AG04450 (cell line): ENCODE data around the gene HNRNPH2. TPM values are rescaled to one million over a fixed set of nuclear protein-coding genes. Genes with fewer than 3 reads are reported as not detected.
A peak's percentile ranks its signal among the peaks of the same experiment; 100 is the strongest.

ENCODE experiments used
- CTCF ChIA-PET: fragments of 300-600, 350-600 bp; formaldehyde crosslinking; extraction: SDS; loops from one replicate; lab custom pipeline; 2022; ENCODE audit warnings: antibody characterized with exemption, inconsistent platforms; lab: Charles Lee
- POLR2A ChIA-PET: fragments of 350-600 bp; formaldehyde crosslinking; extraction: SDS; loops from one replicate; lab custom pipeline; 2021; ENCODE audit warnings: antibody characterized with exemption, inconsistent platforms; lab: Yijun Ruan, JAX
- DNase-seq: peaks from one replicate; pipeline ENCODE4 v3.0.0-alpha.2; 2011; ENCODE audit warnings: low read depth, low spot score
- H3K27ac ChIP-seq: one replicate; pipeline ENCODE4 v1.5.1; 2012; ENCODE audit warnings: low read depth, low read length, control low read depth
- H3K27me3 ChIP-seq: one replicate; pipeline ENCODE4 v1.6.0; 2012; ENCODE audit warnings: low read length; ENCODE audit not compliant: control insufficient read depth, insufficient read depth
- H3K4me3 ChIP-seq: 2 replicates; pipeline ENCODE4 v1.5.1; 2011; ENCODE audit warnings: mild to moderate bottlenecking, low read depth, low read length, control low read depth
- H3K9me3 ChIP-seq: 2 replicates; pipeline ENCODE4 v1.5.1; 2012; ENCODE audit warnings: low read length; ENCODE audit not compliant: control insufficient read depth, insufficient read depth
- CTCF ChIP-seq: IDR thresholded peaks from 2 replicates; pipeline ENCODE4 v1.5.1; 2011; ENCODE audit warnings: low read depth, low read length, control low read depth, inconsistent platforms
- polyA minus RNA-seq: library from RNA; depleted of rRNA, polyadenylated mRNA; stranded (reverse); fragments of >200 nt; gene quantifications from 2 replicates; pipeline ENCODE4 v1.2.3, GENCODE V29; 2011; rRNA and poly(A)+ RNA removed
- polyA plus RNA-seq: library from polyadenylated mRNA; depleted of rRNA; stranded (reverse); fragments of >200 nt; gene quantifications from 2 replicates; pipeline ENCODE4 v1.2.3, GENCODE V29; 2011; rRNA removed

The HNRNPH2 gene
- polyA plus RNA-seq (58.6 and 64.8 TPM in 2 replicates), polyA minus RNA-seq (26.7 and 36.0 TPM in 2 replicates)

- TF ChIP-seq CTCF: peak; percentile 21; the same call in 1 of the 2 replicates
- Histone ChIP-seq H3K27ac (peak within 1 kb of the TSS; percentile 97), H3K27me3 (no peaks in the 10 kb centered on the region), H3K9me3 (no peaks in the 10 kb centered on the region), H3K4me3 (peak within 1 kb of the TSS; percentile 85)
- ChIA-PET CTCF (no interaction called here), POLR2A (interaction anchor here (1.5 kb wide), 1 partner anchor 17 kb away, joined by 7 read pairs; the partner anchor contains the start of gene RPL36A)
- peak; percentile 95 for DNase-seq
Observed at GRCh38 chrX:101407748-101408531, at the start of gene HNRNPH2, which contains the start of gene GLA. TSS of gene HNRNPH2 (plus strand) at chrX:101408222. CDS start at chrX:101411989, 3,767 bp downstream. TSS of gene GLA (minus strand) at chrX:101407925. CDS start at chrX:101407903, 22 bp downstream.

- Histone ChIP-seq H3K4me3 (no peak overlapping the region), H3K9me3 (no peaks in the 10 kb centered on the region), H3K27me3 (no peaks in the 10 kb centered on the region), H3K27ac (no peak overlapping the region)
- no peak for DNase-seq
- no peak for TF ChIP-seq CTCF
- POLR2A ChIA-PET: interaction anchor here (1.1 to 1.2 kb wide), 2 partner anchors 13 to 31 kb away, joined by 3 to 8 read pairs; partner anchors contain the start of gene RPL36A
- CTCF ChIA-PET: interaction anchor here (0.6 to 2.1 kb wide), 2 partner anchors 30 to 102 kb away, joined by 3 to 6 read pairs; no protein-coding TSS in a partner anchor
Observed at GRCh38 chrX:101359966-101360365, 48.1 kb upstream of the HNRNPH2 start.

- DNase-seq: no peak
- H3K27me3 ChIP-seq: no peaks in the 10 kb centered on the region
- no peak for TF ChIP-seq CTCF
- CTCF ChIA-PET: interaction anchor here (2.1 kb wide), 1 partner anchor 30 kb away, joined by 6 read pairs; no protein-coding TSS in a partner anchor
- no peak overlapping the region for H3K4me3 ChIP-seq
- no peak overlapping the region for H3K27ac ChIP-seq
- no peaks in the 10 kb centered on the region for H3K9me3 ChIP-seq
- POLR2A ChIA-PET: interaction anchor here (1.1 to 1.2 kb wide), 2 partner anchors 14 to 30 kb away, joined by 3 to 8 read pairs; partner anchors contain the start of gene RPL36A
Observed at GRCh38 chrX:101360390-101360789, 47.6 kb upstream of the HNRNPH2 start.

- no peaks in the 10 kb centered on the region for H3K9me3 ChIP-seq
- ChIA-PET POLR2A (no interaction called here), CTCF (no interaction called here)
- H3K4me3 ChIP-seq: no peak overlapping the region
- no peak for TF ChIP-seq CTCF
- no peak for DNase-seq
- H3K27me3 ChIP-seq: no peaks in the 10 kb centered on the region
- no peak overlapping the region for H3K27ac ChIP-seq
Observed at GRCh38 chrX:101362116-101362515, 45.9 kb upstream of the HNRNPH2 start.

GRCh38 chrX:101362757-101363156 is 45.3 kb upstream of the HNRNPH2 start:
- CTCF ChIA-PET: no interaction called here
- POLR2A ChIA-PET: no interaction called here
- Histone ChIP-seq H3K9me3 (no peaks in the 10 kb centered on the region), H3K4me3 (no peak overlapping the region), H3K27me3 (no peaks in the 10 kb centered on the region), H3K27ac (no peak overlapping the region)
- no peak for TF ChIP-seq CTCF
- no peak for DNase-seq
